ENCODE results near the gene MAX.

MAX gene

GRCh38 chr14:65042731-65043372, 59.5 kb downstream of the MAX start:
- CTCF ChIA-PET: no interaction called here
- POLR2A ChIA-PET: no interaction called here
- no peak for TF ChIP-seq CTCF (IDR thresholded peaks at IDR 0.05; ENCODE audit: control extremely low read depth, extremely low read depth, low read depth, missing control alignments)
- peak; percentile 42 for DNase-seq (ENCODE audit: extremely low spot score)

- no peak for TF ChIP-seq CTCF (IDR thresholded peaks at IDR 0.05; ENCODE audit: control extremely low read depth, extremely low read depth, low read depth, missing control alignments)
- POLR2A ChIA-PET: no interaction called here
- CTCF ChIA-PET: interaction anchor here (1.9 to 2.2 kb wide), 2 partner anchors 19 to 23 kb away, joined by 7 to 10 read pairs; no protein-coding TSS in a partner anchor
- DNase-seq (ENCODE audit: extremely low spot score): no peak
Measured at GRCh38 chr14:65042296-65042695, 60.0 kb downstream of the MAX start.

GRCh38 chr14:65041434-65041915, 60.8 kb downstream of the MAX start:
- POLR2A ChIA-PET: interaction anchor here (0.5 kb wide), 1 partner anchor 78 kb away, joined by 5 read pairs; no protein-coding TSS in a partner anchor
- no peak for DNase-seq (ENCODE audit: extremely low spot score)
- CTCF ChIA-PET: interaction anchor here (0.8 to 2.2 kb wide), 6 partner anchors 11 to 920 kb away, joined by 3 to 10 read pairs (median 5); no protein-coding TSS in a partner anchor
- TF ChIP-seq CTCF (IDR thresholded peaks at IDR 0.05; ENCODE audit: control extremely low read depth, extremely low read depth, low read depth, missing control alignments): no peak

- POLR2A ChIA-PET: interaction anchor here (0.5 kb wide), 1 partner anchor 79 kb away, joined by 5 read pairs; no protein-coding TSS in a partner anchor
- no peak for DNase-seq (ENCODE audit: extremely low spot score)
- CTCF ChIA-PET: interaction anchor here (0.7 to 2.2 kb wide), 7 partner anchors 12 to 920 kb away, joined by 3 to 10 read pairs (median 5); no protein-coding TSS in a partner anchor
- TF ChIP-seq CTCF (IDR thresholded peaks at IDR 0.05; ENCODE audit: control extremely low read depth, extremely low read depth, low read depth, missing control alignments): no peak
Measured at GRCh38 chr14:65040666-65041433, 61.5 kb downstream of the MAX start.

GRCh38 chr14:65038966-65039365, 63.4 kb downstream of the MAX start:
- no peak for DNase-seq (ENCODE audit: extremely low spot score)

More at GRCh38 chr14:65038966-65039365, 63.4 kb downstream of the MAX start:
- ChIA-PET CTCF (no interaction called here), POLR2A (no interaction called here)
- no peak for TF ChIP-seq CTCF (IDR thresholded peaks at IDR 0.05; ENCODE audit: control extremely low read depth, extremely low read depth, low read depth, missing control alignments)

Data from GM10248 (cell line).